Activated CD4-positive, CD25-positive, alpha-beta regulatory T cell treated with anti-CD3 and anti-CD28 coated beads, Interleukin-2, amount 50 U/mL, for 16 hours (primary cell): ENCODE data around the gene USP30.

Experiments used
- DNase-seq: peaks from one replicate; pipeline ENCODE4 v3.0.0-alpha.2; 2020; ENCODE audit warnings: low read depth, low spot score

USP30 gene

GRCh38 chr12:109125791-109126190 is 73.4 kb downstream of the USP30 start:
- no peak for DNase-seq

- DNase-seq, result no peak
These were observed 74.4 kb downstream of the USP30 start for GRCh38 chr12:109126784-109127183.

GRCh38 chr12:109127533-109128242 is 75.3 kb downstream of the USP30 start:
- DNase-seq, result no peak

GRCh38 chr12:109130297-109131153 is 78.1 kb downstream of the USP30 start:
- DNase-seq, result no peak

- no peak for DNase-seq
These were observed 79.0 kb downstream of the USP30 start for GRCh38 chr12:109131154-109132050.

GRCh38 chr12:109134186-109134917 is 82.0 kb downstream of the USP30 start:
- DNase-seq, result no peak

GRCh38 chr12:109137055-109137454 is 84.7 kb downstream of the USP30 start:
- no peak for DNase-seq
